ENCODE data around the gene RNF222. TPM values are rescaled to one million over a fixed set of nuclear protein-coding genes. Genes with fewer than 3 reads are reported as not detected.
A peak's percentile ranks its signal among the peaks of the same experiment; 100 is the strongest.
"Not testable (repeated sequence)": the region's sequence is repeated elsewhere in the genome, so short reads cannot be mapped to it uniquely, and the experiment has no call there.

The RNF222 gene
- total and polyA plus RNA-seq, 5 experiments from 2014 or later: 0.15 to 0.19 (median 0.18) TPM; not detected in 1

- H3K36me3 Mint-ChIP-seq: peaks cover 0 to under 1% (median under 1%) of the 10 kb centered on the region in 3 donors
- H3K4me1 Mint-ChIP-seq: peaks cover 12 to 36% (median 34%) of the 10 kb centered on the region in 4 donors
- ATAC-seq: no peak
- H3K27me3 Mint-ChIP-seq: no peaks in the 10 kb centered on the region
- H3K4me3 Mint-ChIP-seq: peak overlapping the region in 3 of 10 donors; percentile 6 to 68 (median 35)
- peak in 1 of 10 donors; percentile 58 for DNase-seq
- no peaks in the 10 kb centered on the region for H3K9me3 Mint-ChIP-seq
- H3K27ac Mint-ChIP-seq: peak overlapping the region in 5 of 10 donors; percentile 5 to 90 (median 44)
- POLR2A ChIA-PET: no interaction called here
These were observed 9.5 kb downstream of the RNF222 start for GRCh38 chr17:8387914-8388651.

- H3K9me3 Mint-ChIP-seq: no peaks in the 10 kb centered on the region
- H3K4me1 Mint-ChIP-seq: peaks cover 12 to 47% (median 43%) of the 10 kb centered on the region in 4 donors
- peak overlapping the region in 7 of 10 donors; percentile 20 to 83 (median 44) for H3K27ac Mint-ChIP-seq
- ATAC-seq (no peak), DNase-seq (no peak)
- H3K27me3 Mint-ChIP-seq: no peaks in the 10 kb centered on the region
- POLR2A ChIA-PET: interaction anchor here (0.6 to 0.7 kb wide), 2 partner anchors 49 to 361 kb away, joined by 3 read pairs; partner anchors contain the start of gene NDEL1
- H3K4me3 Mint-ChIP-seq: peak overlapping the region in 2 of 10 donors; percentile 5 to 37
- peaks cover 0 to 11% (median 6%) of the 10 kb centered on the region in 3 donors for H3K36me3 Mint-ChIP-seq
These were observed 10.8 kb downstream of the RNF222 start for GRCh38 chr17:8386841-8387240.

- H3K27ac Mint-ChIP-seq: peak overlapping the region in 8 of 10 donors; percentile 59 to 98 (median 93)
- no peak for DNase-seq
- H3K9me3 Mint-ChIP-seq: no peaks in the 10 kb centered on the region
- peaks cover 6 to 28% (median 9%) of the 10 kb centered on the region in 3 donors for H3K36me3 Mint-ChIP-seq
- no peaks in the 10 kb centered on the region for H3K27me3 Mint-ChIP-seq
- no peak for ATAC-seq
- H3K4me1 Mint-ChIP-seq: peaks cover 20 to 65% (median 59%) of the 10 kb centered on the region in 4 donors
- peak overlapping the region; percentile 52 to 100 (median 98) for H3K4me3 Mint-ChIP-seq
- POLR2A ChIA-PET: interaction anchor here (0.9 kb wide), 1 partner anchor 8 kb away, joined by 3 read pairs; the partner anchor contains the start of gene KRABD2
These were observed 12.7 kb downstream of the RNF222 start for GRCh38 chr17:8384801-8385378.

GRCh38 chr17:8383143-8383822, 14.3 kb downstream of the RNF222 start, which contains the start of gene RPL26:
Gene RPL26 (minus strand): TSS chr17:8383193. CDS start chr17:8382310, 883 bp downstream.
- Mint-ChIP-seq H3K4me3 (peak within 1 kb of the TSS; percentile 92 to 100 (median 98)), H3K27me3 (no peaks in the 10 kb centered on the region), H3K36me3 (peaks cover 12 to 44% (median 15%) of the 10 kb centered on the region in 3 donors), H3K9me3 (no peaks in the 10 kb centered on the region), H3K4me1 (peaks cover 20 to 75% (median 67%) of the 10 kb centered on the region in 4 donors), H3K27ac (peak within 1 kb of the TSS; percentile 93 to 99 (median 96))
- POLR2A ChIA-PET: interaction anchor here (0.6 to 1.5 kb wide), 11 partner anchors 9 to 541 kb away, joined by 3 to 11 read pairs (median 6); partner anchors contain the start of genes CTC1, NDEL1 and SLC25A35
- peak; percentile 87 to 91 for ATAC-seq
- DNase-seq: peak; percentile 82 to 100 (median 96)

- peaks cover 20 to 72% (median 66%) of the 10 kb centered on the region in 4 donors for H3K4me1 Mint-ChIP-seq
- ATAC-seq (peak in 1 of 2 donors; percentile 1), DNase-seq (no peak)
- H3K27me3 Mint-ChIP-seq: no peaks in the 10 kb centered on the region
- H3K27ac Mint-ChIP-seq: peak overlapping the region; percentile 93 to 99 (median 96)
- peaks cover 12 to 48% (median 15%) of the 10 kb centered on the region in 3 donors for H3K36me3 Mint-ChIP-seq
- H3K4me3 Mint-ChIP-seq: peak overlapping the region; percentile 92 to 100 (median 98)
- POLR2A ChIA-PET: interaction anchor here (0.6 to 1.5 kb wide), 5 partner anchors 11 to 363 kb away, joined by 3 to 7 read pairs (median 4); no protein-coding TSS in a partner anchor
- H3K9me3 Mint-ChIP-seq: no peaks in the 10 kb centered on the region
These were observed 14.8 kb downstream of the RNF222 start for GRCh38 chr17:8382880-8383142.

GRCh38 chr17:8382052-8382879, 15.4 kb downstream of the RNF222 start:
- POLR2A ChIA-PET: interaction anchor here (0.6 to 1.5 kb wide), 6 partner anchors 12 to 364 kb away, joined by 3 to 7 read pairs (median 4); no protein-coding TSS in a partner anchor
- Mint-ChIP-seq H3K9me3 (no peaks in the 10 kb centered on the region), H3K4me3 (peak overlapping the region; percentile 92 to 100 (median 98)), H3K27ac (peak overlapping the region; percentile 93 to 99 (median 96)), H3K27me3 (no peaks in the 10 kb centered on the region), H3K36me3 (peaks cover 12 to 54% (median 15%) of the 10 kb centered on the region in 3 donors), H3K4me1 (peaks cover 20 to 73% (median 65%) of the 10 kb centered on the region in 4 donors)
- DNase-seq (peak in 1 of 10 donors; percentile 11), ATAC-seq (no peak)

- H3K9me3 Mint-ChIP-seq: no peaks in the 10 kb centered on the region
- peaks cover 12 to 64% (median 16%) of the 10 kb centered on the region in 3 donors for H3K36me3 Mint-ChIP-seq
- H3K4me3 Mint-ChIP-seq: peak overlapping the region in 4 of 10 donors; percentile 4 to 100 (median 60)
- DNase-seq (no peak), ATAC-seq (no peak)
- POLR2A ChIA-PET: no interaction called here
- H3K27ac Mint-ChIP-seq: peak overlapping the region in 2 of 10 donors; percentile 74 to 98
- H3K4me1 Mint-ChIP-seq: peaks cover 17 to 85% (median 71%) of the 10 kb centered on the region in 4 donors
- H3K27me3 Mint-ChIP-seq: no peaks in the 10 kb centered on the region
These were observed 17.6 kb downstream of the RNF222 start for GRCh38 chr17:8380049-8380448.

- peak overlapping the region in 2 of 10 donors; percentile 22 to 85 for H3K4me3 Mint-ChIP-seq
- POLR2A ChIA-PET, ATAC-seq, DNase-seq, H3K9me3 Mint-ChIP-seq, H3K27me3 Mint-ChIP-seq: not testable (repeated sequence)
- H3K36me3 Mint-ChIP-seq: peaks cover 12 to 64% (median 16%) of the 10 kb centered on the region in 3 donors
- peaks cover 13 to 77% (median 60%) of the 10 kb centered on the region in 4 donors for H3K4me1 Mint-ChIP-seq
- peak overlapping the region in 6 of 10 donors; percentile 32 to 91 (median 50) for H3K27ac Mint-ChIP-seq
These were observed 19.5 kb downstream of the RNF222 start for GRCh38 chr17:8378117-8378516.

GRCh38 chr17:8377422-8377821, 20.2 kb downstream of the RNF222 start:
- POLR2A ChIA-PET: interaction anchor here (0.5 to 2.1 kb wide), 5 partner anchors 8 to 571 kb away, joined by 3 to 10 read pairs (median 5); partner anchors contain the start of genes CTC1 and SLC25A35
- no peak for ATAC-seq
- peak overlapping the region in 9 of 10 donors; percentile 29 to 94 (median 82) for H3K27ac Mint-ChIP-seq
- H3K36me3 Mint-ChIP-seq: peaks cover 6 to 58% (median 16%) of the 10 kb centered on the region in 3 donors
- no peaks in the 10 kb centered on the region for H3K9me3 Mint-ChIP-seq
- no peak for DNase-seq
- H3K4me1 Mint-ChIP-seq: peaks cover 13 to 70% (median 54%) of the 10 kb centered on the region in 4 donors
- peak overlapping the region; percentile 55 to 92 (median 86) for H3K4me3 Mint-ChIP-seq
- no peaks in the 10 kb centered on the region for H3K27me3 Mint-ChIP-seq

- peak; percentile 98 to 99 for ATAC-seq
- POLR2A ChIA-PET: interaction anchor here (0.6 to 2.1 kb wide), 4 partner anchors 9 to 154 kb away, joined by 3 to 10 read pairs (median 4); partner anchors contain the start of gene SLC25A35
- Mint-ChIP-seq H3K27me3 (no peaks in the 10 kb centered on the region), H3K9me3 (no peaks in the 10 kb centered on the region), H3K4me3 (peak within 1 kb of the TSS; percentile 64 to 96 (median 91)), H3K4me1 (peaks cover 15 to 61% (median 51%) of the 10 kb centered on the region in 4 donors), H3K36me3 (peaks cover 6 to 56% (median 16%) of the 10 kb centered on the region in 3 donors), H3K27ac (peak within 1 kb of the TSS; percentile 43 to 96 (median 92))
- DNase-seq: peak; percentile 85 to 94 (median 88)
These were observed 21.2 kb downstream of the RNF222 start, which contains the start of gene KRABD2 for GRCh38 chr17:8376271-8377067. Gene KRABD2 (minus strand): TSS chr17:8376704.

Measured in naive thymus-derived CD8-positive, alpha-beta T cell (primary cell).